Measurements from ENCODE around the gene KCNQ5. TPM values are rescaled to one million over a fixed set of nuclear protein-coding genes. Genes with fewer than 3 reads are reported as not detected.

KCNQ5 gene
- total RNA-seq, 1 experiment from 2014 or later, result 9.4 TPM

GRCh38 chr6:73049971-73050594, 428.2 kb downstream of the KCNQ5 start:
- in situ Hi-C loops (cut with HindIII; ENCODE audit: low pct_unique_long_range_greater_than_20kb, low sequenced_read_pairs) (no loop called here), intact Hi-C loops (cut with micrococcal nuclease; ENCODE audit: unreplicated experiment) (no loop called here)
- Histone ChIP-seq H3K27ac (ENCODE audit: low read length) (no peak overlapping the region), H3K4me1 (ENCODE audit: control insufficient read depth, insufficient read depth, low read length) (no peaks in the 10 kb centered on the region), H3K27me3 (ENCODE audit: control insufficient read depth, insufficient read depth, low read length) (no peaks in the 10 kb centered on the region), H3K9me3 (ENCODE audit: control insufficient read depth, insufficient read depth, low read depth, low read length) (no peaks in the 10 kb centered on the region), H3K4me3 (ENCODE audit: low read depth in 2 of 2, low read length in 2 of 2) (no peak overlapping the region), H3K36me3 (ENCODE audit: control insufficient read depth, insufficient read depth, low read length) (no peaks in the 10 kb centered on the region)
- BruUV-seq (replicated peaks), result no TSS peak
- ATAC-seq, result no peak
- POLR2A ChIA-PET, result no interaction called here
- TF ChIP-seq CTCF (IDR thresholded peaks at IDR 0.05) (no peak), TCF7L2 (IDR thresholded peaks at IDR 0.05; ENCODE audit: low read depth, low read length) (no peak), POLR2AphosphoS5 (IDR thresholded peaks at IDR 0.05; ENCODE audit: low read depth, low read length) (no peak), SIN3A (IDR thresholded peaks at IDR 0.05; ENCODE audit: borderline replicate concordance, insufficient read depth, low read depth, low read length) (no peak)
- DNase-seq (ENCODE audit: low read depth, low spot score), result no peak
- CTCF ChIA-PET, result no interaction called here

GRCh38 chr6:73050706-73051105, 428.8 kb downstream of the KCNQ5 start:
- no peaks in the 10 kb centered on the region for H3K9me3 ChIP-seq (ENCODE audit: control insufficient read depth, insufficient read depth, low read depth, low read length)
- H3K27ac ChIP-seq (ENCODE audit: low read length), result no peak overlapping the region
- no peak overlapping the region for H3K4me3 ChIP-seq (ENCODE audit: low read depth in 2 of 2, low read length in 2 of 2)
- no peaks in the 10 kb centered on the region for H3K27me3 ChIP-seq (ENCODE audit: control insufficient read depth, insufficient read depth, low read length)
- CTCF ChIA-PET, result no interaction called here
- intact Hi-C loops (cut with micrococcal nuclease; ENCODE audit: unreplicated experiment) (no loop called here), in situ Hi-C loops (cut with HindIII; ENCODE audit: low pct_unique_long_range_greater_than_20kb, low sequenced_read_pairs) (no loop called here)
- POLR2A ChIA-PET, result no interaction called here
- no peaks in the 10 kb centered on the region for H3K4me1 ChIP-seq (ENCODE audit: control insufficient read depth, insufficient read depth, low read length)
- no peaks in the 10 kb centered on the region for H3K36me3 ChIP-seq (ENCODE audit: control insufficient read depth, insufficient read depth, low read length)
- ATAC-seq (no peak), DNase-seq (ENCODE audit: low read depth, low spot score) (no peak)
- TF ChIP-seq SIN3A (IDR thresholded peaks at IDR 0.05; ENCODE audit: borderline replicate concordance, insufficient read depth, low read depth, low read length) (no peak), TCF7L2 (IDR thresholded peaks at IDR 0.05; ENCODE audit: low read depth, low read length) (no peak), POLR2AphosphoS5 (IDR thresholded peaks at IDR 0.05; ENCODE audit: low read depth, low read length) (no peak), CTCF (IDR thresholded peaks at IDR 0.05) (no peak), REST (IDR thresholded peaks at IDR 0.05; ENCODE audit: insufficient read depth in 1 of 2, low read depth in 2 of 2, low read length in 1 of 2) (no peak)
- BruUV-seq (replicated peaks), result no TSS peak

All from Panc1 (cell line).